H1 (cell line): Measurements from ENCODE around the gene HAVCR2. TPM values are rescaled to one million over a fixed set of nuclear protein-coding genes. Genes with fewer than 3 reads are reported as not detected.

Experiments used
- CTCF ChIA-PET: fragments of 300-600 bp; sonication (Branson Sonifier 250); formaldehyde crosslinking; loops from one replicate; lab custom pipeline; 2021; ENCODE audit not compliant: partially characterized antibody; lab: Charles Lee
- POLR2A ChIA-PET: fragments of 300-600 bp; sonication (Branson Sonifier 250); formaldehyde crosslinking; loops from one replicate; lab custom pipeline; 2021; ENCODE audit warnings: inconsistent platforms; ENCODE audit not compliant: partially characterized antibody; lab: Charles Lee
- DNase-seq, 2 experiments: peaks; one replicate each; pipeline versions ENCODE4 v3.0.0 to v3.0.0-alpha.2; 2010 to 2022; ENCODE audit warnings: low spot score in 2 of 2, low read depth in 1 of 2, mixed read lengths in 1 of 2
- FAIRE-seq: peaks from 2 replicates; lab custom pipeline; 2011; peaks lifted over from hg19 to GRCh38; lab: Jason Lieb, UNC
- H2AFZ ChIP-seq: 2 replicates; pipeline ENCODE4 v1.8.1; 2012; ENCODE audit warnings: low read length, inconsistent platforms
- H2AK5ac ChIP-seq: 2 replicates; pipeline ENCODE4 v1.6.1; 2013; ENCODE audit warnings: low read depth, low read length
- H2BK120ac ChIP-seq: replicated peaks from 2 replicates; pipeline ENCODE3; 2013; ENCODE audit warnings: low read depth, low read length, inconsistent platforms
- H2BK12ac ChIP-seq: 2 replicates; pipeline ENCODE4 v1.6.1; 2013; ENCODE audit warnings: low read depth, low read length
- H2BK15ac ChIP-seq: 2 replicates; pipeline ENCODE4 v1.6.1; 2013; ENCODE audit warnings: low read length
- H2BK20ac ChIP-seq: 2 replicates; pipeline ENCODE4 v1.6.1; 2013; ENCODE audit warnings: low read length
- H2BK5ac ChIP-seq: 2 replicates; pipeline ENCODE4 v1.6.1; 2013; ENCODE audit warnings: low read depth, low read length
- H3K14ac ChIP-seq: 2 replicates; pipeline ENCODE4 v1.6.1; 2013; ENCODE audit warnings: inconsistent platforms; ENCODE audit not compliant: insufficient read length
- H3K18ac ChIP-seq: 2 replicates; pipeline ENCODE4 v1.6.1; 2013; ENCODE audit warnings: low read length; ENCODE audit errors: extremely low read depth
- H3K23ac ChIP-seq: 2 replicates; pipeline ENCODE4 v1.6.1; 2013; ENCODE audit warnings: inconsistent platforms; ENCODE audit not compliant: insufficient read length
- H3K23me2 ChIP-seq: 2 replicates; pipeline ENCODE4 v1.6.1; 2013; ENCODE audit warnings: low read depth, low read length
- H3K27ac ChIP-seq: 2 replicates; pipeline ENCODE4 v1.6.1; 2011; ENCODE audit warnings: low read depth, low read length, inconsistent platforms
- H3K27me3 ChIP-seq, 4 experiments: replicated peaks in 1 of 4; 1 replicate in 1 of 4; 2 replicates in 3 of 4; pipeline versions ENCODE4 v1.6.1 to v1.8.1; 2011 to 2013; ENCODE audit warnings: low read length in 3 of 4, mild to moderate bottlenecking in 3 of 4, inconsistent platforms in 2 of 4, mixed read lengths in 2 of 4, moderate library complexity in 1 of 4; ENCODE audit not compliant: control insufficient read depth in 3 of 4, insufficient read depth in 3 of 4; ENCODE audit errors: extremely low read depth in 1 of 4
- H3K36me3 ChIP-seq, 4 experiments: 2 replicates each; pipeline versions ENCODE4 v1.6.1 to v1.8.1; 2011 to 2013; ENCODE audit warnings: mild to moderate bottlenecking in 4 of 4, low read length in 3 of 4, moderate library complexity in 2 of 4, control low read depth in 1 of 4, inconsistent platforms in 1 of 4; ENCODE audit not compliant: insufficient read depth in 4 of 4, control insufficient read depth in 2 of 4
- H3K4ac ChIP-seq: replicated peaks from 2 replicates; pipeline ENCODE3; 2013; ENCODE audit warnings: low read length, low read depth, mixed read lengths, inconsistent platforms; ENCODE audit not compliant: insufficient read length
- H3K4me1 ChIP-seq, 4 experiments: replicated peaks in 1 of 4; 1 replicate in 1 of 4; 2 replicates in 3 of 4; pipeline versions ENCODE4 v1.6.1 to v1.8.1; 2011 to 2013; ENCODE audit warnings: low read length in 3 of 4, inconsistent platforms in 2 of 4, mixed read lengths in 1 of 4; ENCODE audit not compliant: insufficient read depth in 4 of 4, control insufficient read depth in 3 of 4
- H3K4me2 ChIP-seq, 2 experiments: 2 replicates each; pipeline versions ENCODE4 v1.6.1 to v1.8.1; 2011 to 2013; ENCODE audit warnings: low read depth in 2 of 2, low read length in 2 of 2, control low read depth in 1 of 2, inconsistent platforms in 1 of 2, mild to moderate bottlenecking in 1 of 2; ENCODE audit not compliant: insufficient read depth in 1 of 2
- H3K4me3 ChIP-seq, 4 experiments: fragments of 200-600, 300-600 bp in 1 of 4; sonication (generic), shearing (Covaris generic), sonication (Bioruptor Twin) in 1 of 4; 2 replicates each; pipeline versions ENCODE4 v1.5.1 to v1.8.1; 2011 to 2016; ENCODE audit warnings: low read length in 4 of 4, low read depth in 3 of 4, control low read depth in 2 of 4, inconsistent platforms in 2 of 4, mild to moderate bottlenecking in 2 of 4, mixed read lengths in 1 of 4, moderate library complexity in 1 of 4; ENCODE audit not compliant: insufficient read depth in 2 of 4; ENCODE audit errors: extremely low read depth in 1 of 4
- H3K56ac ChIP-seq: replicated peaks from 2 replicates; pipeline ENCODE3; 2013; ENCODE audit warnings: low read depth, mild to moderate bottlenecking, mixed read lengths, low read length, inconsistent platforms; ENCODE audit not compliant: insufficient read length
- H3K79me1 ChIP-seq: 2 replicates; pipeline ENCODE4 v1.6.1; 2013; ENCODE audit warnings: low read depth, low read length, control low read depth
- H3K79me2 ChIP-seq, 2 experiments: 2 replicates each; pipeline versions ENCODE4 v1.6.1 to v1.8.1; 2012 to 2013; ENCODE audit warnings: low read length in 2 of 2, mild to moderate bottlenecking in 2 of 2, inconsistent platforms in 1 of 2; ENCODE audit not compliant: insufficient read depth in 2 of 2, control insufficient read depth in 1 of 2
- H3K9ac ChIP-seq, 4 experiments: replicated peaks in 1 of 4; 1 replicate in 1 of 4; 2 replicates in 3 of 4; pipeline versions ENCODE4 v1.6.1 to v1.8.1; 2011 to 2013; ENCODE audit warnings: low read depth in 3 of 4, low read length in 3 of 4, control low read depth in 2 of 4, mild to moderate bottlenecking in 2 of 4, moderate library complexity in 2 of 4, inconsistent platforms in 1 of 4; ENCODE audit errors: extremely low read depth in 1 of 4
- H3K9me3 ChIP-seq, 2 experiments: 2 replicates each; pipeline versions ENCODE4 v1.6.1 to v1.8.1; 2012 to 2013; ENCODE audit warnings: mild to moderate bottlenecking in 2 of 2, moderate library complexity in 2 of 2, control low read depth in 1 of 2, inconsistent platforms in 1 of 2, low read depth in 1 of 2, low read length in 1 of 2, mixed read lengths in 1 of 2; ENCODE audit not compliant: insufficient read depth in 2 of 2
- H4K20me1 ChIP-seq, 2 experiments: replicated peaks in 1 of 2; 2 replicates each; pipeline versions ENCODE3 to v1.8.1; 2011 to 2013; ENCODE audit warnings: inconsistent platforms in 2 of 2, low read length in 2 of 2, mild to moderate bottlenecking in 1 of 2; ENCODE audit not compliant: insufficient read depth in 2 of 2, control insufficient read depth in 1 of 2
- H4K5ac ChIP-seq: 2 replicates; pipeline ENCODE4 v1.6.1; 2013; ENCODE audit warnings: low read length, low read depth, mixed read lengths, inconsistent platforms; ENCODE audit not compliant: insufficient read length
- H4K8ac ChIP-seq: 2 replicates; pipeline ENCODE4 v1.8.0; 2013; ENCODE audit warnings: mild to moderate bottlenecking, moderate library complexity, low read length, inconsistent platforms; ENCODE audit not compliant: insufficient read depth; ENCODE audit errors: extremely low read depth
- H4K91ac ChIP-seq: replicated peaks from 2 replicates; pipeline ENCODE3; 2013; ENCODE audit warnings: low read length, mixed read lengths, inconsistent platforms; ENCODE audit not compliant: insufficient read length
- BRCA1 ChIP-seq: IDR thresholded peaks from 2 replicates; pipeline ENCODE4 v1.6.1; 2012; ENCODE audit warnings: low read depth, low read length, improper control_type of control experiment
- EGR1 ChIP-seq: IDR thresholded peaks from 2 replicates; pipeline ENCODE4 v1.6.1; 2011; ENCODE audit warnings: low read depth, low read length, borderline replicate concordance
- FOSL1 ChIP-seq: IDR thresholded peaks from 2 replicates; pipeline ENCODE4 v1.6.1; 2011; ENCODE audit warnings: mild to moderate bottlenecking, low read depth, low read length, moderate library complexity; ENCODE audit not compliant: insufficient read depth
- MAX ChIP-seq: IDR thresholded peaks from 2 replicates; pipeline ENCODE4 v1.6.1; 2012; ENCODE audit warnings: inconsistent platforms
- RAD21 ChIP-seq, 2 experiments: IDR thresholded peaks in 1 of 2; conservative IDR thresholded peaks in 1 of 2; 2 replicates each; pipeline ENCODE4 v1.6.1; 2011; ENCODE audit warnings: low read depth in 2 of 2, low read length in 2 of 2, improper control_type of control experiment in 1 of 2, inconsistent platforms in 1 of 2, mild to moderate bottlenecking in 1 of 2, moderate library complexity in 1 of 2
- SIN3A ChIP-seq, 2 experiments: IDR thresholded peaks in 1 of 2; conservative IDR thresholded peaks in 1 of 2; 2 replicates each; pipeline ENCODE4 v1.6.1; 2011 to 2012; ENCODE audit warnings: low read length in 2 of 2, improper control_type of control experiment in 1 of 2, low read depth in 1 of 2, mild to moderate bottlenecking in 1 of 2
- SIX5 ChIP-seq: IDR thresholded peaks from 2 replicates; pipeline ENCODE4 v1.6.1; 2011; ENCODE audit warnings: mild to moderate bottlenecking, low read depth, low read length
- SP1 ChIP-seq: IDR thresholded peaks from 2 replicates; pipeline ENCODE4 v1.6.1; 2011; ENCODE audit warnings: low read depth, low read length
- WGBS, 2 experiments: shearing (Covaris generic) in 1 of 2; methylation state at CpG; one replicate each; pipeline versions ENCODE4 v1.1.6 to v1.1.7; 2013 to 2015; ENCODE audit warnings: low lambda C conversion rate in 2 of 2, mixed read lengths in 2 of 2, inconsistent platforms in 1 of 2, low coverage in 1 of 2, missing lambda C conversion rate in 1 of 2; ENCODE audit not compliant: insufficient replicate concordance in 2 of 2, insufficient coverage in 1 of 2, insufficient read length in 1 of 2; ENCODE audit errors: extremely low coverage in 1 of 2, missing lambda C conversion rate in 1 of 2; 5-methylcytosine and 5-hydroxymethylcytosine counted together
- polyA plus RNA-seq, 7 experiments: library from polyadenylated mRNA; depleted of rRNA in 3 of 7; stranded (reverse) in 5 of 7; unstranded in 2 of 7; fragments of >200 nt in 5 of 7; fragments of 200-250 nt in 2 of 7; gene quantifications; 1 replicate in 5 of 7; 2 replicates in 1 of 7; 4 replicates in 1 of 7; pipeline versions ENCODE4 v1.2.1 to v1.2.3, GENCODE V29; 2011 to 2013; ENCODE audit warnings: missing spikeins in 2 of 7, mixed read lengths in 2 of 7
- total RNA-seq: library from RNA; stranded (reverse); fragmentation: NEBNext Ultra II Directional; extraction: Animal tissue kit (Norgen Biotek cat#: 25700); gene quantifications from 2 replicates; pipeline ENCODE4 v1.2.1, GENCODE V29; 2021

The HAVCR2 gene
- total and polyA plus RNA-seq, 2 of the 8 experiments (the other 6 are each of a cell fraction or from before 2014, with no cell fraction given), result 0.03 TPM; not detected in 1

DNA sequence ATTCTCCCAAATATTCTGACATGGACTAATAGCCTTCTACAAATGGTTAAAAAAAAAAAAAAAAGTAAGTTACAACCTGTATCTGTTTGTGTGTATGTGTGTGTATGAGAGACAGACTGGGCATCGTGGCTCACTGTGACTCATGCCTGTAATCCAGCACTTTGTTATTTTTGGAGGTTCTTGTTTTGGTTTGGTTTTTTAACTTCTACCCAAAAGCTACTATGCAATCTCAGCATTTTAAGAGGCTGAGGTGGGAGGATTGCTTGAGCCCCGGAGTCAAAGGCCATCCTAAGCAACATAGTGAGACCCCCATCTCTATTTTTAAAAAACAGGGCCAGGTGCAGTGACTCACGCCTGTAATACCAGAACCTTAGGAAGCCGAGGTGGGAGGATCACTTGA is 32.3 kb downstream of the HAVCR2 start:
- Histone ChIP-seq H4K91ac (no peak overlapping the region), H2BK12ac (no peak overlapping the region), H3K56ac (no peak overlapping the region), H3K9me3 (no peaks in the 10 kb centered on the region), H2AFZ (no peak overlapping the region), H4K5ac (no peak overlapping the region), H3K4ac (no peak overlapping the region), H2AK5ac (no peak overlapping the region), H2BK5ac (no peak overlapping the region), H3K27me3 (no peaks in the 10 kb centered on the region), H3K4me2 (no peak overlapping the region), H3K4me1 (no peaks in the 10 kb centered on the region), H4K20me1 (no peaks in the 10 kb centered on the region), H3K79me2 (no peaks in the 10 kb centered on the region), H3K36me3 (no peaks in the 10 kb centered on the region), H2BK20ac (no peak overlapping the region), H3K9ac (no peak overlapping the region), H3K14ac (no peak overlapping the region), H3K23ac (no peak overlapping the region), H3K4me3 (no peak overlapping the region), H2BK15ac (no peak overlapping the region), H3K79me1 (no peaks in the 10 kb centered on the region), H3K27ac (no peak overlapping the region), H3K23me2 (no peaks in the 10 kb centered on the region), H2BK120ac (no peak overlapping the region), H4K8ac (no peak overlapping the region), H3K18ac (no peak overlapping the region)
- DNase-seq (no peak), FAIRE-seq (no peak)
- TF ChIP-seq EGR1 (no peak), SP1 (no peak), FOSL1 (no peak), BRCA1 (no peak), MAX (no peak), SIX5 (no peak), SIN3A (conservative IDR thresholded peaks at IDR 0.05 in 1 of 2, IDR thresholded peaks at IDR 0.05 in 1 of 2; ENCODE audit: low read depth in 1 of 2, low read length in 2 of 2) (no peak), RAD21 (IDR thresholded peaks at IDR 0.05 in 1 of 2, conservative IDR thresholded peaks at IDR 0.05 in 1 of 2; ENCODE audit: low read depth in 2 of 2, low read length in 2 of 2) (no peak)
- CTCF ChIA-PET, result interaction anchor here (0.6 kb wide), 1 partner anchor 191 kb away, joined by 3 read pairs; no protein-coding TSS in a partner anchor
- 88% methylated on average over 4 of the region's 4 CpGs; no CpG with 5 or more reads in 1 of the 2 experiments for WGBS, 2 experiments
- POLR2A ChIA-PET, result no interaction called here
